Stimulated activated CD8-positive, alpha-beta memory T cell treated with anti-CD3 and anti-CD28 coated beads, Interleukin-4, amount 100 ng/mL, for 4 hours (primary cell): ENCODE data around the gene XRCC4.

Experiments
- DNase-seq, 2 donors: peaks; one replicate each; pipeline ENCODE4 v3.0.0-alpha.2; 2020; ENCODE audit warnings: low read depth in 2 of 2, low spot score in 1 of 2

Gene XRCC4

GRCh38 chr5:83071286-83072051, 5.9 kb upstream of the XRCC4 start:
- no peak for DNase-seq

- DNase-seq, result no peak
Observed at GRCh38 chr5:83072966-83073365, 4.4 kb upstream of the XRCC4 start.

- DNase-seq, result no peak
Observed at GRCh38 chr5:83077662-83078261, 415 bp downstream of the XRCC4 start.

- DNase-seq, result no peak
Observed at GRCh38 chr5:83082750-83083149, 5.4 kb downstream of the XRCC4 start.

- DNase-seq, result no peak
Observed at GRCh38 chr5:83084336-83084735, 7.0 kb downstream of the XRCC4 start.

GRCh38 chr5:83085106-83085505, 7.8 kb downstream of the XRCC4 start:
- no peak for DNase-seq

GRCh38 chr5:83090169-83090568, 12.8 kb downstream of the XRCC4 start:
- DNase-seq, result no peak

- no peak for DNase-seq
Observed at GRCh38 chr5:83092619-83093018, 15.3 kb downstream of the XRCC4 start.

- no peak for DNase-seq
Observed at GRCh38 chr5:83093692-83094091, 16.3 kb downstream of the XRCC4 start.

- no peak for DNase-seq
Observed at GRCh38 chr5:83095163-83095956, 18.0 kb downstream of the XRCC4 start.

GRCh38 chr5:83095957-83096539, 18.7 kb downstream of the XRCC4 start:
- DNase-seq, result no peak

- DNase-seq, result no peak
Observed at GRCh38 chr5:83096660-83097339, 19.5 kb downstream of the XRCC4 start.

- no peak for DNase-seq
Observed at GRCh38 chr5:83097689-83098231, 20.4 kb downstream of the XRCC4 start.

- no peak for DNase-seq
Observed at GRCh38 chr5:83099001-83099400, 21.7 kb downstream of the XRCC4 start.

- no peak for DNase-seq
Observed at GRCh38 chr5:83099445-83099844, 22.1 kb downstream of the XRCC4 start.

GRCh38 chr5:83101514-83101913, 24.2 kb downstream of the XRCC4 start:
- no peak for DNase-seq

- no peak for DNase-seq
Observed at GRCh38 chr5:83102364-83102980, 25.1 kb downstream of the XRCC4 start.

- DNase-seq, result no peak
Observed at GRCh38 chr5:83104021-83104420, 26.7 kb downstream of the XRCC4 start.

- DNase-seq, result no peak
Observed at GRCh38 chr5:83107692-83108420, 30.5 kb downstream of the XRCC4 start.

GRCh38 chr5:83109380-83109779, 32.0 kb downstream of the XRCC4 start:
- no peak for DNase-seq
